Left lung (tissue), 10 donors: ENCODE measurements around the gene EPN3. TPM values are rescaled to one million over a fixed set of nuclear protein-coding genes. Genes with fewer than 3 reads are reported as not detected.
A peak's percentile ranks its signal among the peaks of the same experiment; 100 is the strongest.

Experiments used
- ATAC-seq: fragments of 200-7000 bp; cut with Tn5 transposase; one replicate; pipeline ENCODE4 v1.9.1; 2020; ENCODE audit warnings: moderate library complexity
- DNase-seq, 4 donors: peaks; one replicate each; pipeline ENCODE4 v3.0.0-alpha.2; 2013 to 2020
- H3K27ac ChIP-seq, 2 donors: fragments of 200-600 bp; sonication (generic) in 1 of 2; one replicate each; pipeline versions ENCODE4 v1.5.0 to v1.8.0; 2020 to 2021
- H3K27me3 ChIP-seq, 2 donors: fragments of 200-600 bp; sonication (generic) in 1 of 2; one replicate each; pipeline versions ENCODE4 v1.5.0 to v1.8.0; 2020 to 2021
- H3K36me3 ChIP-seq, 2 donors: fragments of 200-600 bp; sonication (generic) in 1 of 2; one replicate each; pipeline versions ENCODE4 v1.5.0 to v1.8.0; 2020 to 2021
- H3K4me1 ChIP-seq, 2 donors: fragments of 200-600 bp; one replicate each; pipeline ENCODE4 v1.8.0; 2021
- H3K4me3 ChIP-seq, 2 donors: fragments of 200-600 bp; sonication (generic) in 1 of 2; one replicate each; pipeline versions ENCODE4 v1.5.0 to v1.8.0; 2020 to 2021; ENCODE audit warnings: mild to moderate bottlenecking in 1 of 2
- H3K9me3 ChIP-seq, 2 donors: fragments of 200-600 bp; sonication (generic) in 1 of 2; one replicate each; pipeline versions ENCODE4 v1.5.0 to v1.8.0; 2020 to 2021
- intact Hi-C, 2 donors: fragments of 100-400 bp; cut with DNase I; formaldehyde crosslinking; loops; one replicate each; pipeline versions ENCODE4 v1.11.2 to v1.14.2; 2022
- polyA plus RNA-seq, 6 donors: library from polyadenylated mRNA; unstranded; fragments of 120-200 nt; gene quantifications; one replicate each; pipeline ENCODE4 v1.2.1, GENCODE V29; 2013; ENCODE audit not compliant: insufficient read length in 6 of 6
- total RNA-seq, 2 donors: library from RNA; stranded (reverse); fragmentation: NEBNext Ultra II Directional; extraction: Animal tissue kit (Norgen Biotek cat#: 25700); gene quantifications; one replicate each; pipeline ENCODE4 v1.2.1, GENCODE V29; 2021
- TF ChIP-seq, protein P1 (sequence below), 2 donors: fragments of 200-600 bp; sonication (generic) in 1 of 2; IDR thresholded peaks; one replicate each; pipeline versions ENCODE4 v1.5.0 to v1.8.0; 2021; ENCODE audit warnings: antibody characterized with exemption in 2 of 2
- donor health status: DM: no; HTN: yes; CAD: no.
- donor health status: DM: no; HTN: no; CAD: no.

EPN3 gene
- total and polyA plus RNA-seq, 8 donors, result 0.55 to 6.4 (median 4.3) TPM

DNA sequence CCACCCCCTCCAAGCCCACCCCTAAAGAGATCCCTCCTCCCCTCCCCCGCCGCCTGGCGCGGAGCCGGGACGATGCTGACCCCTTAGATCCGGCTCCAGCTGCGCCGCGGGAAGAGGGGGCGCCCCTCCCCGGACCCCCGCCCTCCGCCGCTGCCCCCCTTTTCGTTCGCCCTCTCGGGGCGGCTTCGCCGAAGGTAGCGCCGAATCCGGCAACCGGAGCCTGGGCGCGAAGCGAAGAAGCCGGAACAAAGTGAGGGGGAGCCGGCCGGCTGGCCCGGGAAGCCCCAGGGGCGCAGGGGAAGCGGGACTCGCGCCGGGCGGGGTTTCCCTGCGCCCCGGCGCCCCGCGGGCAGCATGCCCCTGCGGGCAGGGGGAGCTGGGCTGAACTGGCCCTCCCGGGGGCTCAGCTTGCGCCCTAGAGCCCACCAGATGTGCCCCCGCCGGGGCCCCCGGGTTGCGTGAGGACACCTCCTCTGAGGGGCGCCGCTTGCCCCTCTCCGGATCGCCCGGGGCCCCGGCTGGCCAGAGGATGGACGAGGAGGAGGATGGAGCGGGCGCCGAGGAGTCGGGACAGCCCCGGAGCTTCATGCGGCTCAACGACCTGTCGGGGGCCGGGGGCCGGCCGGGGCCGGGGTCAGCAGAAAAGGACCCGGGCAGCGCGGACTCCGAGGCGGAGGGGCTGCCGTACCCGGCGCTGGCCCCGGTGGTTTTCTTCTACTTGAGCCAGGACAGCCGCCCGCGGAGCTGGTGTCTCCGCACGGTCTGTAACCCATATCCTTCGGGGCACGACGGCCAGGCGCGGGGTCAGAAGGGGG lies 28.6 kb downstream of the EPN3 start:
- Histone ChIP-seq H3K9me3 (no peaks in the 10 kb centered on the region), H3K27ac (no peak overlapping the region), H3K27me3 (peaks cover 38 to 97% of the 10 kb centered on the region in 2 donors), H3K36me3 (peaks cover 0 to 2% of the 10 kb centered on the region in 2 donors), H3K4me3 (peak overlapping the region; percentile 47 to 51), H3K4me1 (peaks cover 25 to 36% of the 10 kb centered on the region in 2 donors)
- TF ChIP-seq, protein P1, sequence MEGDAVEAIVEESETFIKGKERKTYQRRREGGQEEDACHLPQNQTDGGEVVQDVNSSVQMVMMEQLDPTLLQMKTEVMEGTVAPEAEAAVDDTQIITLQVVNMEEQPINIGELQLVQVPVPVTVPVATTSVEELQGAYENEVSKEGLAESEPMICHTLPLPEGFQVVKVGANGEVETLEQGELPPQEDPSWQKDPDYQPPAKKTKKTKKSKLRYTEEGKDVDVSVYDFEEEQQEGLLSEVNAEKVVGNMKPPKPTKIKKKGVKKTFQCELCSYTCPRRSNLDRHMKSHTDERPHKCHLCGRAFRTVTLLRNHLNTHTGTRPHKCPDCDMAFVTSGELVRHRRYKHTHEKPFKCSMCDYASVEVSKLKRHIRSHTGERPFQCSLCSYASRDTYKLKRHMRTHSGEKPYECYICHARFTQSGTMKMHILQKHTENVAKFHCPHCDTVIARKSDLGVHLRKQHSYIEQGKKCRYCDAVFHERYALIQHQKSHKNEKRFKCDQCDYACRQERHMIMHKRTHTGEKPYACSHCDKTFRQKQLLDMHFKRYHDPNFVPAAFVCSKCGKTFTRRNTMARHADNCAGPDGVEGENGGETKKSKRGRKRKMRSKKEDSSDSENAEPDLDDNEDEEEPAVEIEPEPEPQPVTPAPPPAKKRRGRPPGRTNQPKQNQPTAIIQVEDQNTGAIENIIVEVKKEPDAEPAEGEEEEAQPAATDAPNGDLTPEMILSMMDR (IDR thresholded peaks at IDR 0.05), result no peak
- DNase-seq (peak in 1 of 4 donors; percentile 79), ATAC-seq (no peak)
- intact Hi-C loops, result no loop called here

GRCh38 chr17:50561746-50562141 lies 29.2 kb downstream of the EPN3 start:
- Histone ChIP-seq H3K4me1 (peaks cover 25 to 36% of the 10 kb centered on the region in 2 donors), H3K4me3 (no peak overlapping the region), H3K9me3 (no peaks in the 10 kb centered on the region), H3K27ac (no peak overlapping the region), H3K27me3 (peaks cover 38 to 100% of the 10 kb centered on the region in 2 donors), H3K36me3 (no peaks in the 10 kb centered on the region)
- ATAC-seq (no peak), DNase-seq (no peak)
- intact Hi-C loops, result no loop called here
- TF ChIP-seq, protein P1 (IDR thresholded peaks at IDR 0.05), result no peak

DNA sequence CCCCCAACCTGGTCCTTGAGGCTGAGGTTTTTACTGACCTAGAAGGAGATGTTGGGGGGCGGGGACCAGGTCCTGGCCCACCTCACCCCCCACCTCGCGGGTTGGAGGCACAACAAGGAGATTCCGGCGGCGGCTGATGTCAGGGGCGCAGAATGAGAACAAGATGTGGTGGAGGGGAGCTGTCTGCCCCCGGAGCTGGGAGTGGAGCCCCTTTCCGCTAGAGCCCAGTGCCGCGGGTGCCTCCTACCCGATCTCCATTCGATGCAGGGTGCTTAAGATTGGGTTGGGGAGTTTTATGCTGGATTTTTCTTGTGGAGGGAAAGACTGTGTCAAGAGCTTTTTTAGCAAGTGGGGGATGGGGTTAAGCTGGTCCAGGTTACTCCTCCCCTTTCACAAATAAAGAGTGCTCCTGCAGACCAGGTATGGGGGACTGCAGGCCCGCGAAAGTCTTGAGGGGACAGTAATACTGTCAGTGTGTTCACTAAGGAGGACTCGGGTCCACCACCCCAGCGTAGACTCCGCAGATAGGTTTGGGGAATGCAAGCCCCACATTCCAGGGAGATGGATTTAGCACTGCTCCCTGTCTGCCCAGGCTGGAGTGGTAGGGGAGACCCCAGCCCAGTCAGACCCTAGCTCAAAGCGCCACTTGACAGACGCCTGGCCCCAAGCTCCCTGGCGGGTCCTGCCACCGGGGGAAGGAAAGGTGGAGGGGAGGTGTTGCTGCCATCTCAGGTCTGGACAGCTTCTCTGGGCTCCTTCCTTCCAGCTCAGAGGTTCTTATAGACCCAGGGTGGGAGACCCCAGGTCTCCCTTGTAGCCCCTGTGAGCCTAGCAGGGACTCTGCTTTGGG lies 29.9 kb downstream of the EPN3 start:
- Histone ChIP-seq H3K4me3 (no peak overlapping the region), H3K27ac (no peak overlapping the region), H3K9me3 (no peaks in the 10 kb centered on the region), H3K27me3 (peaks cover 38 to 100% of the 10 kb centered on the region in 2 donors), H3K36me3 (no peaks in the 10 kb centered on the region), H3K4me1 (peaks cover 25 to 36% of the 10 kb centered on the region in 2 donors)
- DNase-seq (no peak), ATAC-seq (no peak)
- intact Hi-C loops, result no loop called here
- TF ChIP-seq, protein P1 (IDR thresholded peaks at IDR 0.05), result no peak

- Histone ChIP-seq H3K4me1 (peaks cover 25 to 36% of the 10 kb centered on the region in 2 donors), H3K27ac (no peak overlapping the region), H3K4me3 (no peak overlapping the region), H3K27me3 (peaks cover 38 to 98% of the 10 kb centered on the region in 2 donors), H3K36me3 (no peaks in the 10 kb centered on the region), H3K9me3 (no peaks in the 10 kb centered on the region)
- ATAC-seq (no peak), DNase-seq (no peak)
- TF ChIP-seq, protein P1 (IDR thresholded peaks at IDR 0.05), result no peak
- intact Hi-C loops, result no loop called here
Observed at GRCh38 chr17:50563092-50563511, 30.6 kb downstream of the EPN3 start.

GRCh38 chr17:50564916-50565315 lies 32.4 kb downstream of the EPN3 start:
- TF ChIP-seq, protein P1 (IDR thresholded peaks at IDR 0.05), result no peak
- intact Hi-C loops, result no loop called here
- H3K36me3 ChIP-seq, result no peaks in the 10 kb centered on the region
- H3K4me3 ChIP-seq, result no peak overlapping the region
- DNase-seq (peak in 3 of 4 donors; percentile 67 to 88 (median 73)), ATAC-seq (peak; percentile 37)
- H3K4me1 ChIP-seq, result peaks cover 10 to 20% of the 10 kb centered on the region in 2 donors
- no peaks in the 10 kb centered on the region for H3K9me3 ChIP-seq
- H3K27ac ChIP-seq, result peak overlapping the region in 1 of 2 donors; percentile 44
- H3K27me3 ChIP-seq, result peaks cover 28 to 80% of the 10 kb centered on the region in 2 donors
